Measurements from ENCODE around the gene COL27A1. TPM values are rescaled to one million over a fixed set of nuclear protein-coding genes. Genes with fewer than 3 reads are reported as not detected.
"Not testable (repeated sequence)": the region's sequence is repeated elsewhere in the genome, so short reads cannot be mapped to it uniquely, and the experiment has no call there.

Gene COL27A1
- total RNA-seq, 4 donors from 2014 or later: 2.1 to 9.0 (median 3.8) TPM

DNA sequence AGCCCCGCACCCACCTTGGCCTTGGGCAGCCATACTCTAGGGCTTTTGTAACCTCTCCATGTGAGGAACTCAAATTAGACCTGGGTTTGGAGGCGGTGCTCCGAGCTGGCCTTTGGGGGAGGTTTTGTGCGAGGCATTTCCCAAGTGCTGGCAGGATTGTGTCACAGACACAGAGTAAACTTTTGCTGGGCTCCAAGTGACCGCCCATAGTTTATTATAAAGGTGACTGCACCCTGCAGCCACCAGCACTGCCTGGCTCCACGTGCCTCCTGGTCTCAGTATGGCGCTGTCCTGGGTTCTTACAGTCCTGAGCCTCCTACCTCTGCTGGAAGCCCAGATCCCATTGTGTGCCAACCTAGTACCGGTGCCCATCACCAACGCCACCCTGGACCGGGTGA is 174.3 kb downstream of the COL27A1 start, which contains the start of gene ORM2:
ORM2 (plus strand) TSS at position 245 of the 398 bp plus-strand sequence; CDS start at position 281, 36 bp downstream.
- WGBS, 2 donors (ENCODE audit: low coverage in 1 of 2): 30% methylated on average over 2 of the region's 10 CpGs; no CpG with 5 or more reads in 1 of the 2 donors
- H3K4me3 ChIP-seq; intact Hi-C loops (cut with DNase I; ENCODE audit: low total_unique reads); H3K27me3 ChIP-seq; H3K9me3 ChIP-seq; H3K27ac ChIP-seq; DNase-seq; in situ Hi-C loops (cut with MboI; ENCODE audit: low pct_ligation_motif_present in 1 of 4, low pct_unique_long_range_greater_than_20kb in 1 of 4, low sequenced_read_pairs in 3 of 4); H3K36me3 ChIP-seq; H3K4me1 ChIP-seq: not testable (repeated sequence)

DNA sequence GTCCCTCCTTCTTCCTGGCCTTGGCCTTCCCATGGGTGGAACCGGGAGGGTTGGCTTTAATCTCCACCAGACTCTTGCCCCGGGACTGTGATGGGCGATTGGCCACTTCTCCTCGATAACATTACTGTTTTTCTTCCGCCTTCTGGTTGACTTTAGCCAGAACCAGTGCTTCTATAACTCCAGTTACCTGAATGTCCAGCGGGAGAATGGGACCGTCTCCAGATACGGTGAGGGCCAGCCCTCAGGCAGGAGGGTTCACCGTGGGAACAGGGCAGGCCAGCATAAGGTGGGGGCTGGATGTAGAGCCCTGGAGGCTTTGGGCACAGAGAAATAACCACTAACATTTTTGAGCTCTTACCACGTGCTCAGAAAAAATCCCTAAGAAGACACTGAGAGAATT is 175.3 kb downstream of the COL27A1 start:
- Histone ChIP-seq H3K9me3 (no peaks in the 10 kb centered on the region), H3K4me3 (no peak overlapping the region), H3K36me3 (no peaks in the 10 kb centered on the region), H3K4me1 (no peaks in the 10 kb centered on the region), H3K27me3 (no peaks in the 10 kb centered on the region), H3K27ac (no peak overlapping the region)
- 69% methylated on average over 10 of the region's 10 CpGs; no CpG with 5 or more reads in 1 of the 2 donors for WGBS, 2 donors (ENCODE audit: low coverage in 1 of 2)
- TF ChIP-seq, protein P1, sequence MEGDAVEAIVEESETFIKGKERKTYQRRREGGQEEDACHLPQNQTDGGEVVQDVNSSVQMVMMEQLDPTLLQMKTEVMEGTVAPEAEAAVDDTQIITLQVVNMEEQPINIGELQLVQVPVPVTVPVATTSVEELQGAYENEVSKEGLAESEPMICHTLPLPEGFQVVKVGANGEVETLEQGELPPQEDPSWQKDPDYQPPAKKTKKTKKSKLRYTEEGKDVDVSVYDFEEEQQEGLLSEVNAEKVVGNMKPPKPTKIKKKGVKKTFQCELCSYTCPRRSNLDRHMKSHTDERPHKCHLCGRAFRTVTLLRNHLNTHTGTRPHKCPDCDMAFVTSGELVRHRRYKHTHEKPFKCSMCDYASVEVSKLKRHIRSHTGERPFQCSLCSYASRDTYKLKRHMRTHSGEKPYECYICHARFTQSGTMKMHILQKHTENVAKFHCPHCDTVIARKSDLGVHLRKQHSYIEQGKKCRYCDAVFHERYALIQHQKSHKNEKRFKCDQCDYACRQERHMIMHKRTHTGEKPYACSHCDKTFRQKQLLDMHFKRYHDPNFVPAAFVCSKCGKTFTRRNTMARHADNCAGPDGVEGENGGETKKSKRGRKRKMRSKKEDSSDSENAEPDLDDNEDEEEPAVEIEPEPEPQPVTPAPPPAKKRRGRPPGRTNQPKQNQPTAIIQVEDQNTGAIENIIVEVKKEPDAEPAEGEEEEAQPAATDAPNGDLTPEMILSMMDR (IDR thresholded peaks at IDR 0.05): no peak
- TF ChIP-seq POLR2AphosphoS5 (IDR thresholded peaks at IDR 0.05) (no peak), EP300 (IDR thresholded peaks at IDR 0.05; ENCODE audit: low read depth) (no peak), POLR2A (IDR thresholded peaks at IDR 0.05) (no peak)
- intact Hi-C loops (cut with DNase I; ENCODE audit: low total_unique reads): no loop called here
- DNase-seq: no peak
- in situ Hi-C loops (cut with MboI; ENCODE audit: low pct_ligation_motif_present in 1 of 4, low pct_unique_long_range_greater_than_20kb in 1 of 4, low sequenced_read_pairs in 3 of 4): no loop called here

DNA sequence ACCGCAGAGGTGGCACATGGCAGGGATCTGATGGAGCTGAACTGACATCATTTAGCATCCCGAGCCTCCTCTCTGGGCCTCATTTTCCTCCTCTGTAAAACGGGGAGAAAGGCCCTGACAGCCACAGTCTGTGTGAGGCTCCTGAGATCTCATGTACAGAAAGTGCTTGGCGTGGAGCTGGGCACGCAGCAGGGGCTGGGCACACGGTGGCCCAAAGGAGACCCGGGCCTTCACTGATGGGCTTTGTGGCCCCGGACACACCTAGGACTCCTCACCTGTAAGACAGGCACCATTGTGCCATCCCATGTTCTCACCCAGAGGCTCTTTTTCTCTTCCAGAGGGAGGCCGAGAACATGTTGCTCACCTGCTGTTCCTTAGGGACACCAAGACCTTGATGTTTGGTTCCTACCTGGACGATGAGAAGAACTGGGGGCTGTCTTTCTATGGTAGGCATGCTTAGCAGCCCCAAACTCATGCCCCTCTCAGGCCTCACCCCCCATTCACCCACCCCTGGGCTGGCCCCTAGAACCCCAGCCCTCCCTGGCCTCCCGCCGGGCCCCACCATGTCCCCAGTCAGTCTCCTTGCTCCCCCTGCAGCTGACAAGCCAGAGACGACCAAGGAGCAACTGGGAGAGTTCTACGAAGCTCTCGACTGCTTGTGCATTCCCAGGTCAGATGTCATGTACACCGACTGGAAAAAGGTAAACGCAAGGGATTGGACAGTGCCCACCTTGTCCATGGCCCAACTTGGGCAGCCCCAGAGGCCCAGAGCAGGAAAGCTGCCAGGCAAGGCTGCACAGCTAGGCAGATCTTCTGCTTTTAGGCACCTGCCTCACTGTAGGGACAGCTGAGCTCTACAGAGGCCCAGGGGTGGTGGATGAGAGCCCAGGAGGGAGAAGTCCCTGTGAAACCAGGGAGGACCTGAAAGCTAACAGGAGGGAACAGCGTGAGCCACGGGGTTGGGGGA is 176.2 kb downstream of the COL27A1 start:
- H3K4me3 ChIP-seq; H3K27ac ChIP-seq; H3K27me3 ChIP-seq; H3K9me3 ChIP-seq; H3K4me1 ChIP-seq; intact Hi-C loops (cut with DNase I; ENCODE audit: low total_unique reads); in situ Hi-C loops (cut with MboI; ENCODE audit: low pct_ligation_motif_present in 1 of 4, low pct_unique_long_range_greater_than_20kb in 1 of 4, low sequenced_read_pairs in 3 of 4); DNase-seq; H3K36me3 ChIP-seq: not testable (repeated sequence)
- peak in 1 of 3 donors; percentile 11 for TF ChIP-seq POLR2AphosphoS5 (IDR thresholded peaks at IDR 0.05)
- 72% methylated on average over 16 of the region's 19 CpGs; no CpG with 5 or more reads in 1 of the 2 donors for WGBS, 2 donors (ENCODE audit: low coverage in 1 of 2)

DNA sequence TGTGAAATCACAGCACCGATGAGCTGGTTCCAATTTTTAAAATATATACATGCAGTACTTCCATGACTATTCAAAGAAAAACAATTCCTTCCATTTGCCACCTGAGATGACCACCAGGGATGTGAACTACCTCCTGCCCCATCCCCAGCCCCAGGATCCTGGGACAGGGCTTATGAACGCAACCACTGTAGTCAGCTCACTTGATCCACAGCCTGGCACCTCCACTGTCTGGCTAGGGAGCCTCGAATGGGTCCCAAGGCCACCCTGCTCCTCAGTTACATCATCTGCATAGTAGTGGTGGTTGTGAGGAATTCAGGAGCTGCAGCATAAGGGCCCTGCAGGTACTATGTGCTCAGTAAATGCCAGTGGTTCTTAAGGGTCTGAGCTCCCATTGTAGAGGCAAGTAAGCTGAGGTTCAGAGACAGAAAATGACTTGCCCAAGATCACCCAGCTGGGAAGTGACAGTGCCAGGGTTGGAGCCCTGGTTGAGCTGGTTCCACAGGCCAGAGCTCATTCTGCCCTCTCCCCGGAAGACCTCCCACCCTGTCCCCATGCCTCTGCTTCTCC is 177.2 kb downstream of the COL27A1 start:
- H3K4me1 ChIP-seq; DNase-seq; intact Hi-C loops (cut with DNase I; ENCODE audit: low total_unique reads); H3K27ac ChIP-seq; H3K27me3 ChIP-seq; H3K4me3 ChIP-seq; in situ Hi-C loops (cut with MboI; ENCODE audit: low pct_ligation_motif_present in 1 of 4, low pct_unique_long_range_greater_than_20kb in 1 of 4, low sequenced_read_pairs in 3 of 4); H3K9me3 ChIP-seq: not testable (repeated sequence)
- H3K36me3 ChIP-seq: peaks cover 0 to 15% (median 4%) of the 10 kb centered on the region in 4 donors
- 72 to 100% methylated on average over 1 to 4 of the region's 4 CpGs for WGBS, 2 donors (ENCODE audit: low coverage in 1 of 2)
- peak; percentile 38 for TF ChIP-seq POLR2A (IDR thresholded peaks at IDR 0.05)

DNA sequence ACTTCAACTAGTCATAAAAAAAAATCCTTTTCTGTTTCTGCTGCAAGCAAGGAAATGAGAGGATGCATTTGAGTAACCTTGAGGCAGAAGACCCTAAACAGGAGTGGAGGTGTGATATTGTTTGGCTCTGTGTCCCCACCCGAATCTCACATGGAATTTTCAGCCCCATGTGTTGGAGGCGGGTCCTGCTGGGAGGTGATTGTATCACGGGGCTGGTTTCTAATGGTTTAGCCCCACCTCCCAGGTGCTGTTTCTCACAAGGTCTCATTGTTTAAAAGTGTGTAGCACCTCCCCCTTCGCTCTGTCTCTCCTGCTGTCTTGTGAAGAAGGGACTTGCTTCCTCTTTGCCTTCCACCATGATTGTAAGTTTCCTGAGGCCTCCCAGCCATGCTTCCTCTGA is 178.4 kb downstream of the COL27A1 start:
- H3K4me3 ChIP-seq; intact Hi-C loops (cut with DNase I; ENCODE audit: low total_unique reads); H3K9me3 ChIP-seq; H3K4me1 ChIP-seq; DNase-seq; H3K27ac ChIP-seq; in situ Hi-C loops (cut with MboI; ENCODE audit: low pct_ligation_motif_present in 1 of 4, low pct_unique_long_range_greater_than_20kb in 1 of 4, low sequenced_read_pairs in 3 of 4); H3K27me3 ChIP-seq: not testable (repeated sequence)
- H3K36me3 ChIP-seq: peaks cover 0 to 27% (median 9%) of the 10 kb centered on the region in 4 donors
- 87 to 100% methylated on average over 2 of the region's 4 CpGs for WGBS, 2 donors (ENCODE audit: low coverage in 1 of 2)

DNA sequence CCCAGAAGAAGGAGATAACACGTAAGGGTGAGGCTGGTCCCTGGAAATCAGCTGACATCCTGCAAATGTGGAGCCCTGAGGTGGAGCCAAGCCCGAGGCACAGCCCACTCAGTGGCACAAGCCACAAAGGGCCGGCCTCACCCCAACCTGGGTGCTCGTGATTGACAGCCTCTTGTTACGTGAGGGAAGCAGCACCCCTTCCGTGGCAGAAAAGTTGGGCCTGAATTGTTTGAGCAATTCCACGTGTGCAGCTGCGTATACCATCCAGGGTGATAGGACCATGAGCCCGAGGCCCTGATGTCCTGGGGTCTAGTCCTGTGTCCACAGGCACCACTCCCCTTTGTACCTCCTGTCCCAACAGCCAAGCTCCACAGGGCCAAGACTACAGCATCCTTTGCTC is 179.2 kb downstream of the COL27A1 start:
- H3K4me1 ChIP-seq: no peaks in the 10 kb centered on the region
- peaks cover 0 to 28% (median 9%) of the 10 kb centered on the region in 4 donors for H3K36me3 ChIP-seq
- H3K27ac ChIP-seq: no peak overlapping the region
- DNase-seq: no peak
- TF ChIP-seq POLR2AphosphoS5 (IDR thresholded peaks at IDR 0.05): peak in 1 of 3 donors; percentile 32
- TF ChIP-seq, protein P1 (IDR thresholded peaks at IDR 0.05): no peak
- in situ Hi-C loops (cut with MboI; ENCODE audit: low pct_ligation_motif_present in 1 of 4, low pct_unique_long_range_greater_than_20kb in 1 of 4, low sequenced_read_pairs in 3 of 4): no loop called here
- WGBS, 2 donors (ENCODE audit: low coverage in 1 of 2): 89% methylated on average over 8 of the region's 9 CpGs; no CpG with 5 or more reads in 1 of the 2 donors
- H3K4me3 ChIP-seq: no peak overlapping the region
- H3K9me3 ChIP-seq: no peaks in the 10 kb centered on the region
- intact Hi-C loops (cut with DNase I; ENCODE audit: low total_unique reads): no loop called here
- no peaks in the 10 kb centered on the region for H3K27me3 ChIP-seq

All from transverse colon (tissue), 4 donors.